ENCODE results near the gene CAMKMT. TPM values are rescaled to one million over a fixed set of nuclear protein-coding genes. Genes with fewer than 3 reads are reported as not detected.

Gene CAMKMT
- total RNA-seq, 1 experiment from 2014 or later = 6.6 TPM

GRCh38 chr2:44596537-44597320 is 235.0 kb downstream of the CAMKMT start:
- DNase-seq (ENCODE audit: low read depth) = no peak

DNA sequence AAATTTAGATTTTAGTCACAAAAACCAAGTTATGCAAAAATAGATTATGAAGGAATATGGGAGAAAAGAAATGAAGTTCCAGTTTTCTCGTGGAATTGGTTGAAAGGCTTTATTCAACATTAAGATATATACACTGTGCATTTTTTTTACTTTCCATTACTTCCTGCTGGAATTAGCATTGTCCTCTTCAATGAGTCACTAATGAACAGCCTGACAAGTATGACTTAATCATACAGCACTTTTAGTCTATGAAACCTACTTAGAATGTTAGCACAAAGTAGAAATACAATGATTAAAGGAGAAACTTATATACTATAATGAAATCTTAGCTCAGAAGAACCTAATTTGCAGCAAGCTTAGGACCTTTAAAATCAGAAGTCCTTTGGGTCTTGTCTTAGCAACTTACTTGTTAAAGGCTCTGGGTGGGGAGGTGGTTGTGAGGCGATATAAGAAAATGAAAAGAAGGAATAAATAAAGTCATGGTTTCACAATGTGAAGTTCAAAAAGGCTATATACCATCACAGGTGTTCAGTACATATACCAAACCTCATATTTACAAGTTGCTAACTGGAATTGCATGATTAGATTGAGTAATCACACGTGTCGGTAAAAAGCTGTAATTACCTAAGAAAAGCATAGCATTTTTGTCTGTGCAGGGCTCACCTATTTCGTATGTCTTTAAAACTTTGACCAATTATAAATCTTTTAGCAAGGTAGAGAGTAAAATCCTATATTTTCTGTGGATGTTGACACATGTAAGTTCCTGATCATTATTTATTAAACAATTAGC is 236.8 kb downstream of the CAMKMT start:
- DNase-seq (ENCODE audit: low read depth) = no peak

- peak; percentile 5 for DNase-seq (ENCODE audit: low read depth)
Measured at GRCh38 chr2:44599130-44599529, 237.4 kb downstream of the CAMKMT start.

DNA sequence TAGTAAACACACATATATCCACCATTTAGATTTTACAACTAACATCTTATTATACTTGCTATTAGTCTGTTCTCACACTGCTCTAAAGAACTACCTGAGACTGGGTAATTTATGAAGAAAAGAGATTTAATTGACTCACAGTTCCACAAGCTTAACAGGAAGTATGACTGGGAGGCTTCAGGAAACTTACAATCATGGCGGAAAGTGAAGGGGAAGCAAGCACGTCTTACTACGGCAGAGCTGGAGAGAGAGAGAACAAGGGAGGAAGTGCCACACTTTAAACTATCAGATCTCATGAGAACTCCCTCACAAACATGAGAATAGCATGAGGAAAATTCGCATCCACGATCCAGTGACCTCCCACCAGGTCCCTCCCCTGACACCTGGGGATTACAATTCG is 240.7 kb downstream of the CAMKMT start:
- no peak for DNase-seq (ENCODE audit: low read depth)

DNA sequence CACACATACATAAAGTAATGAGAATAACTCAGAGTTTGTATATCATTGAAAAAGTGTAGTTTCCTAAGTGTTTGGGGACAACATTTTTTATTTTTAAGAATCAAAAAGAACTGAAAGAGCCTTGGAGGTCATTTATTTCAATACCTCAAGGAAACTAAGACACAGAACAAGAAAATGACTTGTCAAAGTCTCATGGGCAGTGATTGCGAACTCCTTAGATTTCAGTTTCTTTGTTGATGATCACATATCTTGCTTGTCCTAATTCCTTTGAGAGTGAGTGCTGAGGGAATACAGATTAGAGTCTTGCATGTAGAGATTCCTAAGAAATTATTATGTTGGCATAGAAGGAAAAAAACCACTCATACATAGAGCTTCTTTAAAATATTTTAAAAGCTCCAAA is 243.8 kb downstream of the CAMKMT start:
- DNase-seq (ENCODE audit: low read depth) = no peak

- no peak for DNase-seq (ENCODE audit: low read depth)
Measured at GRCh38 chr2:44612276-44612675, 250.5 kb downstream of the CAMKMT start.

GRCh38 chr2:44614940-44615339 is 253.2 kb downstream of the CAMKMT start:
- no peak for DNase-seq (ENCODE audit: low read depth)

DNA sequence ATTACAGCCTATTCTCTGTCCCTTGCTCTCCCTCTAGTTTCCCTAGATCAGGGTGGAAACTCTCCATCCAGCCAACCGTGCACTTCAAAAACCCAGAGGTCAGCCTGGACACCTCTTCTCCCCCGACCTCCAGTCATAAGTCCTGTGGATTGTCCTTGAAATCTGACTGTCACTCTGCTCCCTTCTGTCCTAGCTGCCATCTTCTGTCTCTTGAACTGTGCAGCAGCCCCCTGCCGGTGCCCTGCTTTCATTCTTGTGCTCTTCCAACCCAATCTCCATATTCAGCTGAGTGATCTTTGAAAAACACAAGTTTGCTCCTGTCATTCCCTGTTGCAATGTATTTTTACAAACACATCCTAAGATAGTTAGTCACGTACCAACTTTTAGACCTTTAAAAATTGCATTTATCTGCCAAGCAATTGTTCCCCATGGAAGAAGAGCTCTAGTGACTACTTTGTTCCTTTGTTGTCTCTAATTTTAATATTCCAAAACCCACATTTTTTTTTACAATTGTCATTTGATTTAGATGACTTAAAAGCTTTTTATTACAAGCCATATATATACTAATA is 254.3 kb downstream of the CAMKMT start:
- peak; percentile 2 for DNase-seq (ENCODE audit: low read depth)

DNA sequence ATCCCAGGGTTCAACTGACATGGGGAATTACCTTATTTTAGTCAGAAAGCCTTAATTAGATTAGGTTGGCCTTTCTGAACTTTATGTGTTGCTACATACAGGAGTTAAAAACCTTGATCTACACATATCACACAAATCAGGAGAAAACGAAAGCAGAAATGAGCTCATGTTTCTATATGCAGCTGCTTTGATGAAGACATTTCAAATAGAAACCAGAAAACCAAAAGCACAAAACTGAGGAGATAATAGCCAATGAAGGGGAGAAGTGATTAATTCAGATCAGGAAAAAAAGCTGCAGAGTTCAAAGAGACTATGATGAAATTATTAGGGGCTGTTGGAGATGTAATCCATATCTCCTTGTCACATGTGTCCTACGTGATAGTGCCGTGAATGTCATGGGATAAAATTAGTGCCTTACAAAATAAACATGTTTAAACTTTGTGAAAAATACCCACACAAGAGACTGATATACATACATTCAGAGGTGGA is 255.0 kb downstream of the CAMKMT start:
- peak; percentile 13 for DNase-seq (ENCODE audit: low read depth)

DNA sequence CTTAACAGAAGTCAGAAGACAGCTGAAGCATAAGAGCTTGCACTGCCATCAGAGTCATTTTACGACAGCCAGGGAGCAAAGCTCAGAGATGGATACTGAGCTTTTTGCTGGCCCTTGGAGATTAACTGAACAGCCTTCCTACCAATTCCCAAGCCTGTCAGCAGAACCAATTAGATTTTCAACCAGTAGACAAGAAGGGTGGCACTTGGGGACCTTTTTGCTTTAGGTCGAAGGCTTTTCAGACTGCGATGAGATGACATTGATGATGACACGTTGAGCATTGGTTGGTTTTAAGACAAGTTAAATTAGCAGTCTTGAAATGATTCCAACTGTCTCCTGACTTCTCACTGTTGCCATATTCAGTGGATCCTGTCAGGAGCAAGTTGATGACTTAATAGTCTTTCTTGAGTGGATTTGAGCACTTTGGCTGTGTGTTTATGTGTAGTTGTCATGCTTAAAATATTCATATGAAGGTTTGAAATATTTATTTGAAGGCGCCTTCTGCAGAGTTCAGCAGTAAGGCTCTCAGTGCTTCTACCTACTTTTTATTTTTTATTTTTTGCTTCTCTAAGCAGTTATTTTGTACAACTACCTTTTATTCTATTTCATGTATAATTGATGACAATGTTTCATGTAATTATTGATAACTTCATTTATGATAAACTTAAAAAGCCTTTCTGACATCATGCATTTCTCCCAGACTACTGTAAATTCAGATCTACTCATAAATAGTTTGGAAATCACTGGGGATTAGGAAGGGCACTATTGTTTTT is 256.7 kb downstream of the CAMKMT start:
- DNase-seq (ENCODE audit: low read depth) = no peak

- no peak for DNase-seq (ENCODE audit: low read depth)
Measured at GRCh38 chr2:44620189-44620990, 258.6 kb downstream of the CAMKMT start.

DNA sequence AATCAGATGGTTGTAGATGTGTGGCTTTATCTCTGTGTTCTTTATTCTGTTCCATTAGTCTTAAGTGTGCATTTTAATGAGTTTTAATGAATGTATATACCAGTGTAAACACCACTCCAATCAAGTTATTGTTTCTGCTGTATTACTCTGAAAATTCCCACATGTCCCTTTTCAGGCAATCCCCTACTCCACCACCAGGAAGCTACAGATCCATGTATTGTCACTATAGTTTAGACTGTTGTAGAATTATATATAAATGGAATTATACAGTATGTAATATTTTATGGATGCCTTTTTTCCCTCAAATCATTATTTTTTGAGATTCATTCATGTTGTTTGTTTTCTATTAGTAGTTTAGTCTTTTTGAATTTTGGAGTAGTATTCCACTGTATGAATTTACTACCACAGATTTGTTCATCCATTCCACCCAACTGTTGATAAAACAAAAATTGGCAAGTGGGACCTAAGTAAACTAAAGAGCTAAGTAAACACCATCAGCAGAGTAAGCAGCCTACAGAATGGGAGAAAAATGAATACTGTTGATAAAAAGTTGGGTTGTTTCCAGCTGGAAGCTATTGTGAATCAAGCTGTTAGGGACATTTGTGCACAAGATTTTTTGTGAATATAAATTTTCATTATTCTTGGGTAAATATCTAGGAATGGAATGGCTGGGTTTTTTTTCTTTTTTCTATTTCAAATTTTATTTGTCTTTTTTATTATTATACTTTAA is 262.0 kb downstream of the CAMKMT start:
- no peak for DNase-seq (ENCODE audit: low read depth)

GRCh38 chr2:44628297-44628696 is 266.6 kb downstream of the CAMKMT start:
- no peak for DNase-seq (ENCODE audit: low read depth)

DNA sequence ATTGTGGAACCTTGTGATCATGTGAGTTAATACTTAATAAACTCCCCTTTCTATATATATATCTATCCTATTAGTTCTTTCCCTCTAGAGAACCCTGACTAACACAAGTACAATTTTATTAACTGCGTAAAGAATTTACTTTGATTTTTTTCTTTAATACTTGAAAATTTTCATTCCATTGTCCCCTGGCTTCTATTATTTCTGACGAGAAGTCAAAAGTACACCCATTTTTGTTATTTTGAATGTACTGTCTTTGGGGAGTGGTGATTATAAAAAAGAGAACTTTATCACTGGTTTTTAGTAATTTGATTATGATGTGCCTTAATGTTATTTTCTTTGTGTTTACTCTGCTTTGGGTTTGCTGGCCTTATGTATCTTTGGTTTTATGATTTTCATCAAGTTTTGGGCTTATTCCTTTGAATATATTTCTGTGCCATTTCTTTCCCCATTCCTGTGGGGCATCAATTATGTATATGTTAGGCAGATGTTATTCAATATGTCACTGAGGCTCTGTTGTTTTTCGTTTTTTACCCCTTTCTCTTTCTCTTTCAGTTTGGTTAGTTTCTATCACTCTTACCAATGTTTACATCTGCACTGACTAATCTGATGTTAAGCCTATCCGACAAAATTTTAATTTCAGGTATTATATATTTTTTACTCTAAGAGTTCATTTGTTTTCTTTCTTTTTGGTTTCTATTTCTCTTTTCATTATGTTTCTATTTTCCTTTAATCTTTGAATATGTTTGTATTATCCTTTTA is 271.4 kb downstream of the CAMKMT start:
- no peak for DNase-seq (ENCODE audit: low read depth)

GRCh38 chr2:44635725-44636124 is 274.0 kb downstream of the CAMKMT start:
- no peak for DNase-seq (ENCODE audit: low read depth)

DNA sequence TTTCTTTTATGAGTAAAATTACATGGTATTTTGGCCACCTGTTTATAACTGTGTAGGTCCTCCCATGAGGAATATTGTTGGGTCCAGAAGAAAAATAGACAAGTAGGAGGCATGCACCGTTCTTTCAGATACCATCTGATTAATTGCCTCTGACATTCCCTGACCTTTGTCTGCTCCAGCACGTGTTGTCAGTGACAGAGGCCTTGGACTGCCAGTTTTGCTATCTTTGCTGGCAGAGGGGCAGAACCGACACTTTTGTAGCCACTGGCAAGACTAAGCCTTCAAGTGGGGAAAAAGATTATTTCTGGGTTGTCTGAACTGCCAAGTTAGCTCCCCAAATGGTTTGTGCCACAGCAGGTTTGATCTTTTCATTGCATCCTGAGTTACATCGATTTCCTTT is 276.9 kb downstream of the CAMKMT start:
- no peak for DNase-seq (ENCODE audit: low read depth)

GRCh38 chr2:44639399-44639798 is 277.7 kb downstream of the CAMKMT start:
- DNase-seq (ENCODE audit: low read depth) = no peak

GRCh38 chr2:44642123-44642857 is 280.5 kb downstream of the CAMKMT start:
- DNase-seq (ENCODE audit: low read depth) = no peak

DNA sequence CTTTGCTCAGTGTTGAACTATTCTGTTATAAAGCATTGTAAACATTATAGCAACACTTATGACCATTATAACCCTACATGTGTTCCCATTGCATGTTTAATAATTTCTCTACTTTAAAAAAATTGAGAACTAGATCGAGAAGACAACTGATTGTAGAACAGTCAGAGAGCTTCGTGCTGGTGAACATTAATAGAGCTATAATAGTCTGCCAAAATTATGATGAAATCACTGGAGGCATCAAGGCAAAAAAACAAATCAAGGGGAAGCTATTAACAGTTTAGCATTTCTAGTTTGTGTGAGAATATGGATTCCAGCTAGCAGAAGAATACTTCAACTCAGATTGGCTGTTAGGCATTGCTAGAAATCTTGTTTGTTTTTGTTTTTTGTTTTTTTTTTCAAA is 284.2 kb downstream of the CAMKMT start:
- no peak for DNase-seq (ENCODE audit: low read depth)
